Endometrial microvascular endothelial cells (primary cell): ENCODE results near the gene OR14A16. TPM values are rescaled to one million over a fixed set of nuclear protein-coding genes. Genes with fewer than 3 reads are reported as not detected.

Source experiments
- in situ Hi-C: cut with HindIII; loops from 2 replicates; pipeline ENCODE4 v1.10.0; 2017; ENCODE audit warnings: low sequenced_read_pairs, low pct_unique_long_range_greater_than_20kb; ENCODE audit errors: inconsistent ontology term
- total RNA-seq: library from RNA; depleted of rRNA; stranded (reverse); fragments of >200 nt; gene quantifications from one replicate; pipeline ENCODE4 v1.2.3, GENCODE V29; 2015; ENCODE audit errors: inconsistent ontology term

The OR14A16 gene
- total RNA-seq, 1 donor from 2014 or later, result not detected

- in situ Hi-C loops, result no loop called here
Observed at GRCh38 chr1:247812637-247813036, 11.3 kb downstream of the OR14A16 start.

- in situ Hi-C loops, result no loop called here
Observed at GRCh38 chr1:247797518-247797917, 26.4 kb downstream of the OR14A16 start.

GRCh38 chr1:247769603-247770002 is 54.3 kb downstream of the OR14A16 start:
- in situ Hi-C loops, result no loop called here

Other genes starting within 250 kb of the OR14A16 start
- not detected for gene OR2G2, start 235.8 kb downstream of the OR14A16 start, total RNA-seq
- not detected for gene OR2G3, start 218.5 kb downstream of the OR14A16 start, total RNA-seq
- not detected for gene OR13G1, start 144.4 kb downstream of the OR14A16 start, total RNA-seq
- gene OR6F1, start 107.5 kb downstream of the OR14A16 start, total RNA-seq, result not detected
- gene OR14K1, start 85.5 kb downstream of the OR14A16 start, total RNA-seq, result not detected
- not detected for gene OR14A2, start 76.0 kb downstream of the OR14A16 start, total RNA-seq
- gene OR1C1, start 63.6 kb downstream of the OR14A16 start, total RNA-seq, result not detected
- not detected for gene OR11L1, start 17.8 kb upstream of the OR14A16 start, total RNA-seq
- 0.65 TPM for gene TRIM58, start 33.1 kb upstream of the OR14A16 start, total RNA-seq
- not detected for gene OR2W3, start 71.5 kb upstream of the OR14A16 start, total RNA-seq
- not detected for gene OR2T8, start 96.1 kb upstream of the OR14A16 start, total RNA-seq
- not detected for gene OR2AJ1, start 100.8 kb upstream of the OR14A16 start, total RNA-seq
- not detected for gene OR2L8, start 124.7 kb upstream of the OR14A16 start, total RNA-seq
- not detected for gene OR2AK2, start 141.1 kb upstream of the OR14A16 start, total RNA-seq
- not detected for gene OR2L5, start 189.5 kb upstream of the OR14A16 start, total RNA-seq
- gene OR2L2, start 206.0 kb upstream of the OR14A16 start, total RNA-seq, result not detected
- gene OR2L3, start 222.7 kb upstream of the OR14A16 start, total RNA-seq, result not detected